Measurements from ENCODE around the gene PRDM12. TPM values are rescaled to one million over a fixed set of nuclear protein-coding genes. Genes with fewer than 3 reads are reported as not detected.

The PRDM12 gene
- total and polyA plus RNA-seq, 12 donors = 0.01 TPM; not detected in 11

DNA sequence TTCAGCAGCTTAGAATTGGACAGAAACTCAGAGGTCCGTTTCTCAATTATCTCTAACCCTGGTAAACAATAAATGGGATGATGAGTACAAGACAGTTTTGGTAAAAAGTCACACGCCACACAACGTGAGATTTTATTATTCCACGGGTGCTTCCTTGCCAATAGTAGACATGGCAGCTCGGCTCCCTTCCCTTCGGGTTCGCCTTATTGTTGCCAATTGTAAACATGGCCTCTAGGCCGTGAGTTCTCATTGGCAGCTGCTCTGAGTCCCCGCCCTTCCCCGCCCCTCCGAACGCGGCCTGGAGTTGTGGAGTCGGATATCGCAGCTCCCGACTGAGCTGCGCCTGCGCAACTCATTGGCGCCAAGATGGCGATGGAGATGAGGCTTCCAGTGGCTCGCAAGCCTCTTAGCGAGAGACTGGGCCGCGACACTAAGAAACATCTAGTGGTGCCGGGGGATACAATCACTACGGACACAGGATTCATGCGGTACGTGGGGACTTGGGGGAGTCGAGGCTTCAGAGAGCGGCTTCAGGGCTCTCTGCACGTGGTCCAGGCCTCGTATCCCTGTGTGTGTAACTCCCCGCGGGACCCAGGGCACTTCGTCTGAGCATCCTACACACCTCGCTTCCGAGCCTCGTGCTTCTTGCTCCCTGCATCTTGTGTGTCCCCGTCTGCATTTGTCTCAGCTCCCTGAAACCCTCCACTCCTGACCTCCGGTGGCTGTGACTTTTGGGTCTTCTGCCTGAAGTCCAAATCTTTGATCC lies 29.2 kb downstream of the PRDM12 start, which contains the start of gene EXOSC2:
Gene EXOSC2 (plus strand): TSS at position 355 of the 766 bp plus-strand sequence. CDS start 12 bp downstream, at position 367.
- Histone ChIP-seq H3K36me3 (peaks cover 0 to 35% (median 16%) of the 10 kb centered on the region in 9 donors), H3K27ac (peak within 1 kb of the TSS in 9 of 10 donors; percentile 9 to 74 (median 63)), H3K4me1 (peaks cover 0 to 30% (median 21%) of the 10 kb centered on the region in 9 donors), H3K4me3 (peak within 1 kb of the TSS; percentile 24 to 84 (median 75)), H3K9me3 (no peaks in the 10 kb centered on the region), H3K27me3 (no peaks in the 10 kb centered on the region)
- WGBS, 2 donors = 0 to 1% methylated on average over 40 of the region's 40 CpGs
- TF ChIP-seq, protein P1, sequence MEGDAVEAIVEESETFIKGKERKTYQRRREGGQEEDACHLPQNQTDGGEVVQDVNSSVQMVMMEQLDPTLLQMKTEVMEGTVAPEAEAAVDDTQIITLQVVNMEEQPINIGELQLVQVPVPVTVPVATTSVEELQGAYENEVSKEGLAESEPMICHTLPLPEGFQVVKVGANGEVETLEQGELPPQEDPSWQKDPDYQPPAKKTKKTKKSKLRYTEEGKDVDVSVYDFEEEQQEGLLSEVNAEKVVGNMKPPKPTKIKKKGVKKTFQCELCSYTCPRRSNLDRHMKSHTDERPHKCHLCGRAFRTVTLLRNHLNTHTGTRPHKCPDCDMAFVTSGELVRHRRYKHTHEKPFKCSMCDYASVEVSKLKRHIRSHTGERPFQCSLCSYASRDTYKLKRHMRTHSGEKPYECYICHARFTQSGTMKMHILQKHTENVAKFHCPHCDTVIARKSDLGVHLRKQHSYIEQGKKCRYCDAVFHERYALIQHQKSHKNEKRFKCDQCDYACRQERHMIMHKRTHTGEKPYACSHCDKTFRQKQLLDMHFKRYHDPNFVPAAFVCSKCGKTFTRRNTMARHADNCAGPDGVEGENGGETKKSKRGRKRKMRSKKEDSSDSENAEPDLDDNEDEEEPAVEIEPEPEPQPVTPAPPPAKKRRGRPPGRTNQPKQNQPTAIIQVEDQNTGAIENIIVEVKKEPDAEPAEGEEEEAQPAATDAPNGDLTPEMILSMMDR (IDR thresholded peaks at IDR 0.05) = no peak
- intact Hi-C loops (cut with DNase I) = loop anchor here in 1 of 10 donors (10.0 kb wide), 1 partner anchor 421 kb away; no protein-coding TSS in a partner anchor
- peak; percentile 94 to 99 (median 98) for ATAC-seq
- DNase-seq = peak; percentile 98 to 99

- TF ChIP-seq, protein P1 (IDR thresholded peaks at IDR 0.05) = no peak
- ATAC-seq = no peak
- intact Hi-C loops (cut with DNase I) = loop anchor here in 1 of 10 donors (10.0 kb wide), 1 partner anchor 421 kb away; no protein-coding TSS in a partner anchor
- H3K36me3 ChIP-seq = peaks cover 0 to 41% (median 22%) of the 10 kb centered on the region in 9 donors
- H3K4me1 ChIP-seq = peaks cover 0 to 30% (median 21%) of the 10 kb centered on the region in 9 donors
- no peaks in the 10 kb centered on the region for H3K27me3 ChIP-seq
- H3K9me3 ChIP-seq = no peaks in the 10 kb centered on the region
- DNase-seq = no peak
- 1 to 4% methylated on average over 8 of the region's 8 CpGs for WGBS, 2 donors
- peak overlapping the region; percentile 24 to 84 (median 75) for H3K4me3 ChIP-seq
- H3K27ac ChIP-seq = peak overlapping the region in 6 of 10 donors; percentile 7 to 72 (median 53)
Observed at GRCh38 chr9:130694205-130694604, 29.8 kb downstream of the PRDM12 start.

- ATAC-seq (no peak), DNase-seq (no peak)
- Histone ChIP-seq H3K9me3 (no peaks in the 10 kb centered on the region), H3K36me3 (peaks cover 0 to 59% (median 24%) of the 10 kb centered on the region in 9 donors), H3K4me3 (no peak overlapping the region), H3K27me3 (no peaks in the 10 kb centered on the region), H3K4me1 (peaks cover 0 to 34% (median 21%) of the 10 kb centered on the region in 9 donors), H3K27ac (no peak overlapping the region)
- TF ChIP-seq, protein P1 (IDR thresholded peaks at IDR 0.05) = no peak
- intact Hi-C loops (cut with DNase I) = loop anchor here in 4 of 10 donors (5.0 to 10.0 kb wide), 3 partner anchors 246 to 894 kb away; partner anchors contain the start of gene TOR1B (in 1 of the 4)
- WGBS, 2 donors = 93% methylated on average over 4 of the region's 4 CpGs
Observed at GRCh38 chr9:130696139-130696650, 31.8 kb downstream of the PRDM12 start.

- intact Hi-C loops (cut with DNase I) = loop anchor here in 4 of 10 donors (5.0 to 10.0 kb wide), 3 partner anchors 245 to 895 kb away; partner anchors contain the start of gene TOR1B (in 1 of the 4)
- peaks cover 0 to 67% (median 24%) of the 10 kb centered on the region in 9 donors for H3K36me3 ChIP-seq
- no peaks in the 10 kb centered on the region for H3K9me3 ChIP-seq
- peaks cover 0 to 42% (median 25%) of the 10 kb centered on the region in 9 donors for H3K4me1 ChIP-seq
- H3K4me3 ChIP-seq = no peak overlapping the region
- TF ChIP-seq, protein P1 (IDR thresholded peaks at IDR 0.05) = no peak
- 82 to 95% methylated on average over 8 of the region's 8 CpGs for WGBS, 2 donors
- ATAC-seq (no peak), DNase-seq (no peak)
- H3K27me3 ChIP-seq = no peaks in the 10 kb centered on the region
- H3K27ac ChIP-seq = no peak overlapping the region
Observed at GRCh38 chr9:130696996-130697395, 32.6 kb downstream of the PRDM12 start.

All from heart right ventricle (tissue), 16 donors.